Endothelial cell of umbilical vein (primary cell): ENCODE measurements around the gene ADGRL3. TPM values are rescaled to one million over a fixed set of nuclear protein-coding genes. Genes with fewer than 3 reads are reported as not detected.

Experiments
- BruUV-seq: library from RNA; stranded (reverse); fragments of 400-500 nt; replicated peaks from 2 replicates; lab custom pipeline; 2021; lab: Mats Ljungman, UMichigan
- CTCF ChIA-PET: fragments of 300-600, 350-600 bp; sonication (Branson Sonifier 250); formaldehyde crosslinking; loops from one replicate; lab custom pipeline; 2021; ENCODE audit warnings: antibody characterized with exemption, inconsistent platforms; lab: Charles Lee
- POLR2A ChIA-PET: fragments of 300-600, 350-600 bp; sonication (Branson Sonifier 250); formaldehyde crosslinking; loops from one replicate; lab custom pipeline; 2021; ENCODE audit warnings: antibody characterized with exemption, inconsistent platforms; lab: Charles Lee
- DNase-seq: peaks from one replicate; pipeline ENCODE4 v3.0.0-alpha.2; 2011; ENCODE audit warnings: low read depth, low spot score
- FAIRE-seq: peaks from 2 replicates; lab custom pipeline; 2011; peaks lifted over from hg19 to GRCh38; lab: Jason Lieb, UNC
- H2AFZ ChIP-seq: 2 replicates; pipeline ENCODE4 v1.6.0; 2012; ENCODE audit warnings: low read depth, low read length, control low read depth, inconsistent platforms
- H3K27ac ChIP-seq: 2 replicates; pipeline ENCODE4 v1.5.1; 2011; ENCODE audit warnings: low read depth, mild to moderate bottlenecking, control low read depth, low read length, moderate library complexity; ENCODE audit not compliant: insufficient read depth
- H3K27me3 ChIP-seq, 2 experiments: 2 replicates each; pipeline versions ENCODE4 v1.6.0 to v1.6.1; 2011; ENCODE audit warnings: low read length in 2 of 2, mixed read lengths in 1 of 2; ENCODE audit not compliant: control insufficient read depth in 2 of 2, insufficient read depth in 2 of 2
- H3K36me3 ChIP-seq, 2 experiments: 2 replicates in 1 of 2; 3 replicates in 1 of 2; pipeline ENCODE4 v1.5.1; 2011; ENCODE audit warnings: low read length in 2 of 2, mild to moderate bottlenecking in 1 of 2, moderate library complexity in 1 of 2; ENCODE audit not compliant: control insufficient read depth in 2 of 2, insufficient read depth in 2 of 2; ENCODE audit errors: extremely low read depth in 1 of 2
- H3K4me1 ChIP-seq: 3 replicates; pipeline ENCODE4 v1.5.1; 2011; ENCODE audit warnings: mild to moderate bottlenecking, low read length; ENCODE audit not compliant: control insufficient read depth, insufficient read depth; ENCODE audit errors: extremely low read depth
- H3K4me2 ChIP-seq: 2 replicates; pipeline ENCODE4 v1.6.1; 2011; ENCODE audit warnings: low read length, control low read depth, mixed read lengths; ENCODE audit not compliant: insufficient read depth
- H3K4me3 ChIP-seq, 3 experiments: fragments of 200-600 bp in 1 of 3; sonication (generic), shearing (Covaris generic) in 1 of 3; replicated peaks in 1 of 3; 2 replicates each; pipeline ENCODE4 v1.5.1; 2011 to 2016; ENCODE audit warnings: control low read depth in 3 of 3, low read length in 3 of 3, mild to moderate bottlenecking in 2 of 3, inconsistent platforms in 1 of 3, low read depth in 1 of 3, moderate library complexity in 1 of 3; ENCODE audit not compliant: insufficient read depth in 1 of 3
- H3K79me2 ChIP-seq: 2 replicates; pipeline ENCODE4 v1.6.0; 2012; ENCODE audit warnings: low read length, inconsistent platforms; ENCODE audit not compliant: control insufficient read depth, insufficient read depth
- H3K9ac ChIP-seq: replicated peaks from 2 replicates; pipeline ENCODE3; 2011; ENCODE audit warnings: low read length, control low read depth; ENCODE audit not compliant: insufficient read depth; ENCODE audit errors: extremely low read depth
- H3K9me1 ChIP-seq: replicated peaks from 3 replicates; pipeline ENCODE4 v1.6.0; 2011; ENCODE audit warnings: mild to moderate bottlenecking, low read length; ENCODE audit not compliant: control insufficient read depth, insufficient read depth; ENCODE audit errors: extremely low read depth
- H3K9me3 ChIP-seq: replicated peaks from 2 replicates; pipeline ENCODE4 v1.5.1; 2012; ENCODE audit warnings: low read length, inconsistent platforms; ENCODE audit not compliant: control insufficient read depth, insufficient read depth
- H4K20me1 ChIP-seq: replicated peaks from 2 replicates; pipeline ENCODE3; 2011; ENCODE audit warnings: mild to moderate bottlenecking, low read length; ENCODE audit not compliant: control insufficient read depth, insufficient read depth; ENCODE audit errors: extremely low read depth
- CTCF ChIP-seq, 2 donors: IDR thresholded peaks; 1 replicate in 1 of 2; 2 replicates in 1 of 2; pipeline ENCODE4 v1.5.1; 2011; ENCODE audit warnings: low read length in 2 of 2, mild to moderate bottlenecking in 2 of 2, moderate library complexity in 2 of 2, control low read depth in 1 of 2, inconsistent platforms in 1 of 2, low read depth in 1 of 2; ENCODE audit not compliant: insufficient read depth in 1 of 2; ENCODE audit errors: extremely low read depth in 1 of 2
- EZH2 ChIP-seq: IDR thresholded peaks from 2 replicates; pipeline ENCODE4 v1.6.1; 2012; ENCODE audit warnings: borderline replicate concordance, low read depth, mild to moderate bottlenecking, moderate library complexity, low read length, inconsistent platforms; ENCODE audit not compliant: severe bottlenecking
- FOS ChIP-seq: IDR thresholded peaks from 2 replicates; pipeline ENCODE4 v1.6.1; 2011; ENCODE audit warnings: mild to moderate bottlenecking, low read length, moderate library complexity, borderline replicate concordance; ENCODE audit not compliant: insufficient read depth
- GATA2 ChIP-seq: IDR thresholded peaks from 2 replicates; pipeline ENCODE4 v1.7.0; 2011; ENCODE audit warnings: low read depth, mild to moderate bottlenecking, moderate library complexity, mixed read lengths, low read length; ENCODE audit not compliant: insufficient read length, insufficient read depth
- JUN ChIP-seq: IDR thresholded peaks from 2 replicates; pipeline ENCODE4 v1.6.1; 2011; ENCODE audit warnings: borderline replicate concordance, low read depth; ENCODE audit not compliant: insufficient read length, insufficient read depth
- MAX ChIP-seq: IDR thresholded peaks from 2 replicates; pipeline ENCODE4 v1.6.1; 2011; ENCODE audit not compliant: insufficient read depth, insufficient read length
- MYC ChIP-seq: IDR thresholded peaks from one replicate; pipeline ENCODE4 v1.6.1; 2011; ENCODE audit warnings: mild to moderate bottlenecking, low read depth, low read length
- POLR2A ChIP-seq: IDR thresholded peaks from 2 replicates; pipeline ENCODE4 v1.6.1; 2012; ENCODE audit warnings: low read depth, mild to moderate bottlenecking, control low read depth, low read length
- POLR2AphosphoS5 ChIP-seq: IDR thresholded peaks from 2 replicates; pipeline ENCODE4 v1.6.1; 2012; ENCODE audit warnings: low read depth, mild to moderate bottlenecking, control low read depth, low read length, moderate library complexity; ENCODE audit not compliant: insufficient read depth
- dilution Hi-C: fragments of 300-500 bp; cut with MboI; formaldehyde crosslinking; loops from one replicate; pipeline ENCODE4 v1.15.0; 2019; ENCODE audit warnings: low sequenced_read_pairs; ENCODE audit not compliant: extremely low pct_ligation_motif_present
- intact Hi-C: fragments of 100-400 bp; cut with micrococcal nuclease; formaldehyde crosslinking; loops from one replicate; pipeline ENCODE4 v1.10.0; 2022
- polyA plus RNA-seq, 4 experiments: library from polyadenylated mRNA; depleted of rRNA in 3 of 4; stranded (reverse) in 3 of 4; unstranded in 1 of 4; fragments of >200 nt; gene quantifications; 2 replicates each; pipeline versions ENCODE4 v1.2.1 to v1.2.3, GENCODE V29; 2011 to 2012; ENCODE audit warnings: missing spikeins in 1 of 4
- total RNA-seq: library from RNA; stranded (reverse); gene quantifications from 2 replicates; pipeline ENCODE4 v1.2.3, GENCODE V29; 2021

Gene ADGRL3
- total and polyA plus RNA-seq, 2 donors (not counting 3 experiments of a cell fraction or from before 2014, with no cell fraction given) = not detected

GRCh38 chr4:61308033-61308432 is 107.9 kb downstream of the ADGRL3 start:
- POLR2A ChIA-PET = no interaction called here
- no peak overlapping the region for H3K9ac ChIP-seq
- no TSS peak for BruUV-seq
- no peak overlapping the region for H3K4me3 ChIP-seq
- intact Hi-C loops (no loop called here), dilution Hi-C loops (no loop called here)
- H3K79me2 ChIP-seq = no peaks in the 10 kb centered on the region
- CTCF ChIA-PET = no interaction called here
- FAIRE-seq = no peak
- H4K20me1 ChIP-seq = no peaks in the 10 kb centered on the region
- no peaks in the 10 kb centered on the region for H3K9me3 ChIP-seq
- no peak for DNase-seq
- H3K36me3 ChIP-seq = no peaks in the 10 kb centered on the region
- H2AFZ ChIP-seq = no peak overlapping the region
- H3K27me3 ChIP-seq = no peaks in the 10 kb centered on the region
- H3K4me1 ChIP-seq = no peaks in the 10 kb centered on the region
- TF ChIP-seq GATA2 (no peak), FOS (no peak), MYC (no peak), CTCF (IDR thresholded peaks at IDR 0.05; ENCODE audit: extremely low read depth in 1 of 2, insufficient read depth in 1 of 2, low read depth in 1 of 2, low read length in 2 of 2) (no peak), MAX (no peak), POLR2AphosphoS5 (no peak), POLR2A (no peak), JUN (no peak), EZH2 (no peak)
- no peak overlapping the region for H3K4me2 ChIP-seq
- H3K27ac ChIP-seq = no peak overlapping the region
- H3K9me1 ChIP-seq = no peaks in the 10 kb centered on the region
